ENCODE data around the gene TLCD1. TPM values are rescaled to one million over a fixed set of nuclear protein-coding genes. Genes with fewer than 3 reads are reported as not detected.
A peak's percentile ranks its signal among the peaks of the same experiment; 100 is the strongest.

The TLCD1 gene
- total and polyA plus RNA-seq, 2 donors (not counting 3 experiments of a cell fraction or from before 2014, with no cell fraction given) = 2.6 to 6.8 TPM

DNA sequence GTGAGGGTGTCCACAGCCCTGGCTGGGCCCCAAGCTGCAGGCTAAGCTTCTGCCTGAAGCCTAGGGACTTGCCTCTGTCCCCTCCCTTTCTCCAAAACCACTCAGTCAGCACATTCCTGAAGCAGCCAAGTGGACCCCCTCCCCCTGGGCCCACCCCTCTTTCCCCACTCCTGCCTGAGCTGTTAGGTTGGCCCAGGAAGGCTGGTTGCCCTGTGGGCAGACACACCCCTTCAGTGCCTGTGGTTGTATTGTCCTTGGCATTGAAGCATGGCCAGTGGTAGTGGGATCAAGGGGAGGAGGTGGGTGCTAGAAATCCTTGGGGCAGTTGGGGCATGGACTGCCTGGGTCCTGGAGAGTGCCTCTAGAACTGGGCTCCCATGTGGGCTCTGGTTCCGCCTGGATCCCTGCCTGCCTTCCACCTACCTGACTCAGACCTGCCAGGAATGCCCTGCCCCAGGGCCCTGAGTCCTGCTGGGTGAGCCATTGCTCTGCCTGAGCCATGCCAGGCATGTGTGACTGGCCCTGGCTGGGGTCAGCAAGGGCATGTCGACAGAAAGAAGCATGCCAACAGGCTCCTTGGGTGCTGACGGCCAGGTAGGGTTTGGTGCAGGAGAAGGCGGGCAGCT lies 19.9 kb upstream of the TLCD1 start:
- H3K79me2 ChIP-seq (ENCODE audit: control insufficient read depth, insufficient read depth, low read length) = peaks cover 31% of the 10 kb centered on the region
- ChIA-PET POLR2A (interaction anchor here (0.6 to 6.3 kb wide), 2 partner anchors 19 to 102 kb away, joined by 7 to 45 read pairs; partner anchors contain the start of genes NEK8 and TLCD1), CTCF (interaction anchor here (2.0 to 16.6 kb wide), 3 partner anchors 17 to 208 kb away, joined by 9 to 602 read pairs (median 15); partner anchors contain the start of genes NEK8 and TLCD1)
- dilution Hi-C loops (cut with MboI; ENCODE audit: extremely low pct_ligation_motif_present, low sequenced_read_pairs) (no loop called here), intact Hi-C loops (cut with micrococcal nuclease) (no loop called here)
- peaks cover 28% of the 10 kb centered on the region for H3K4me1 ChIP-seq (ENCODE audit: control insufficient read depth, extremely low read depth, insufficient read depth, low read length)
- no peaks in the 10 kb centered on the region for H4K20me1 ChIP-seq (replicated peaks; ENCODE audit: control insufficient read depth, extremely low read depth, insufficient read depth, low read length)
- peak overlapping the region; percentile 84 for H3K4me2 ChIP-seq (ENCODE audit: insufficient read depth, low read length)
- peaks cover 4 to 20% of the 10 kb centered on the region in 2 experiments for H3K36me3 ChIP-seq (ENCODE audit: control insufficient read depth in 2 of 2, extremely low read depth in 1 of 2, insufficient read depth in 2 of 2, low read length in 2 of 2)
- BruUV-seq (replicated peaks) = no TSS peak
- FAIRE-seq (peak; percentile 33), DNase-seq (ENCODE audit: low read depth, low spot score) (no peak)
- H3K9me3 ChIP-seq (replicated peaks; ENCODE audit: control insufficient read depth, insufficient read depth, low read length) = no peaks in the 10 kb centered on the region
- no peak overlapping the region for H3K9ac ChIP-seq (replicated peaks; ENCODE audit: extremely low read depth, insufficient read depth, low read length)
- no peaks in the 10 kb centered on the region for H3K9me1 ChIP-seq (replicated peaks; ENCODE audit: control insufficient read depth, extremely low read depth, insufficient read depth, low read length)
- H3K27me3 ChIP-seq (ENCODE audit: control insufficient read depth in 2 of 2, insufficient read depth in 2 of 2, low read length in 2 of 2) = no peaks in the 10 kb centered on the region
- H2AFZ ChIP-seq (ENCODE audit: low read depth, low read length) = no peak overlapping the region
- H3K4me3 ChIP-seq (replicated peaks in 1 of 3; ENCODE audit: insufficient read depth in 1 of 3, low read depth in 1 of 3, low read length in 3 of 3) = peak overlapping the region in 1 of 3 experiments; percentile 86
- H3K27ac ChIP-seq (ENCODE audit: insufficient read depth, low read depth, low read length) = no peak overlapping the region
- TF ChIP-seq, protein P1, sequence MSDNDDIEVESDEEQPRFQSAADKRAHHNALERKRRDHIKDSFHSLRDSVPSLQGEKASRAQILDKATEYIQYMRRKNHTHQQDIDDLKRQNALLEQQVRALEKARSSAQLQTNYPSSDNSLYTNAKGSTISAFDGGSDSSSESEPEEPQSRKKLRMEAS (IDR thresholded peaks at IDR 0.05; ENCODE audit: insufficient read depth, insufficient read length) = no peak
- no peak for TF ChIP-seq EZH2 (IDR thresholded peaks at IDR 0.05; ENCODE audit: borderline replicate concordance, low read depth, low read length, severe bottlenecking)
- TF ChIP-seq GATA2 (IDR thresholded peaks at IDR 0.05; ENCODE audit: insufficient read depth, insufficient read length, low read depth, low read length) = no peak
- TF ChIP-seq POLR2AphosphoS5 (IDR thresholded peaks at IDR 0.05; ENCODE audit: insufficient read depth, low read depth, low read length) = no peak
- TF ChIP-seq MYC (IDR thresholded peaks at IDR 0.05; ENCODE audit: low read depth, low read length) = no peak
- no peak for TF ChIP-seq JUN (IDR thresholded peaks at IDR 0.05; ENCODE audit: borderline replicate concordance, insufficient read depth, insufficient read length, low read depth)
- TF ChIP-seq FOS (IDR thresholded peaks at IDR 0.05; ENCODE audit: borderline replicate concordance, insufficient read depth, low read length) = no peak
